Prostate gland (tissue), 2 donors: ENCODE results near the gene BMERB1.

Experiments used
- CTCF ChIP-seq, 4 experiments: fragments of 200-600 bp in 2 of 4; fragments of 450-650 bp in 2 of 4; sonication (generic) in 2 of 4; IDR thresholded peaks; 1 replicate in 3 of 4; 2 replicates in 1 of 4; pipeline ENCODE4 v1.5.1; 2016 to 2019; ENCODE audit warnings: antibody characterized with exemption in 4 of 4, mild to moderate bottlenecking in 2 of 4, moderate library complexity in 2 of 4
- POLR2A ChIP-seq: fragments of 450-650 bp; IDR thresholded peaks from one replicate; pipeline ENCODE4 v1.6.1; 2016; ENCODE audit warnings: antibody characterized with exemption, mild to moderate bottlenecking

GRCh38 chr16:15616475-15617165 is 182.2 kb downstream of the BMERB1 start:
- no peak for TF ChIP-seq POLR2A
- TF ChIP-seq CTCF (IDR thresholded peaks at IDR 0.05): no peak
